Mucosa of descending colon (tissue), 3 donors: Measurements from ENCODE around the gene GPR15LG. TPM values are rescaled to one million over a fixed set of nuclear protein-coding genes. Genes with fewer than 3 reads are reported as not detected.

Experiments used
- ATAC-seq: fragments of 200-7000 bp; cut with Tn5 transposase; one replicate; pipeline ENCODE4 v1.9.1; 2020; ENCODE audit warnings: mild to moderate bottlenecking, moderate library complexity
- DNase-seq, 3 donors: peaks; one replicate each; pipeline ENCODE4 v3.0.0-alpha.2; 2020
- H3K36me3 ChIP-seq: fragments of 200-600 bp; one replicate; pipeline ENCODE4 v1.8.0; 2021; ENCODE audit warnings: low read depth, mild to moderate bottlenecking
- H3K4me1 ChIP-seq: fragments of 200-600 bp; one replicate; pipeline ENCODE4 v1.8.0; 2021; ENCODE audit warnings: low read depth, mild to moderate bottlenecking
- H3K4me3 ChIP-seq: fragments of 200-600 bp; one replicate; pipeline ENCODE4 v1.8.0; 2021; ENCODE audit warnings: mild to moderate bottlenecking
- H3K9me3 ChIP-seq: fragments of 200-600 bp; one replicate; pipeline ENCODE4 v1.8.0; 2021; ENCODE audit warnings: mild to moderate bottlenecking
- CTCF ChIP-seq: fragments of 200-600 bp; IDR thresholded peaks from one replicate; pipeline ENCODE4 v1.8.0; 2022; ENCODE audit warnings: antibody characterized with exemption, mild to moderate bottlenecking
- intact Hi-C, 2 donors: fragments of 100-400 bp; cut with DNase I in 1 of 2; cut with micrococcal nuclease in 1 of 2; formaldehyde crosslinking; loops; one replicate each; pipeline versions ENCODE4 v1.11.0 to v1.11.1; 2022; cut with DNase I, micrococcal nuclease
- total RNA-seq, 3 donors: library from RNA; stranded (reverse); fragmentation: NEBNext Ultra II Directional in 2 of 3; extraction: Animal tissue kit (Norgen Biotek cat#: 25700) in 2 of 3; gene quantifications; one replicate each; pipeline versions ENCODE4 v1.2.1 to v1.2.4, GENCODE V29; 2021 to 2023
- donor health status: DM: no; HTN: no; CAD: no; lungs with moderate emphysema.
- donor health status: DM: no; HTN: no; CAD: no.
- donor health status: DM: no; HTN: yes; CAD: no.

Gene GPR15LG
- total RNA-seq, 3 donors from 2014 or later = 231 to 725 (median 467) TPM

- no peaks in the 10 kb centered on the region for H3K9me3 ChIP-seq
- DNase-seq (no peak), ATAC-seq (no peak)
- intact Hi-C loops = loop anchor here in 1 of 2 donors (10.0 kb wide), 1 partner anchor 46 kb away; no protein-coding TSS in a partner anchor
- no peaks in the 10 kb centered on the region for H3K36me3 ChIP-seq
- no peak overlapping the region for H3K4me3 ChIP-seq
- TF ChIP-seq CTCF = no peak
- H3K4me1 ChIP-seq = no peaks in the 10 kb centered on the region
These were observed 15.1 kb upstream of the GPR15LG start for GRCh38 chr10:84158550-84158949.

GRCh38 chr10:84159076-84159685 is 14.4 kb upstream of the GPR15LG start:
- no peak for DNase-seq
- no peaks in the 10 kb centered on the region for H3K36me3 ChIP-seq
- no peak for TF ChIP-seq CTCF
- intact Hi-C loops = loop anchor here in 1 of 2 donors (10.0 kb wide), 1 partner anchor 46 kb away; no protein-coding TSS in a partner anchor
- peaks cover under 1% of the 10 kb centered on the region for H3K4me1 ChIP-seq
- H3K9me3 ChIP-seq = no peaks in the 10 kb centered on the region
- no peak overlapping the region for H3K4me3 ChIP-seq
- ATAC-seq = peak; percentile 89

- Histone ChIP-seq H3K36me3 (no peaks in the 10 kb centered on the region), H3K9me3 (no peaks in the 10 kb centered on the region), H3K4me1 (peaks cover 4% of the 10 kb centered on the region), H3K4me3 (no peak overlapping the region)
- DNase-seq = peak in 1 of 3 donors; percentile 66
- ATAC-seq = no peak
- intact Hi-C loops = no loop called here
- no peak for TF ChIP-seq CTCF
These were observed 12.8 kb upstream of the GPR15LG start for GRCh38 chr10:84160663-84161362.

GRCh38 chr10:84163996-84164395 is 9.6 kb upstream of the GPR15LG start:
- H3K4me3 ChIP-seq = no peak overlapping the region
- TF ChIP-seq CTCF = no peak
- intact Hi-C loops = no loop called here
- H3K36me3 ChIP-seq = no peaks in the 10 kb centered on the region
- no peak for DNase-seq
- peak; percentile 69 for ATAC-seq
- peaks cover 4% of the 10 kb centered on the region for H3K4me1 ChIP-seq
- H3K9me3 ChIP-seq = no peaks in the 10 kb centered on the region

GRCh38 chr10:84164442-84164841 is 9.2 kb upstream of the GPR15LG start:
- intact Hi-C loops = no loop called here
- TF ChIP-seq CTCF = no peak
- no peak for ATAC-seq

More at GRCh38 chr10:84164442-84164841, 9.2 kb upstream of the GPR15LG start:
- Histone ChIP-seq H3K36me3 (no peaks in the 10 kb centered on the region), H3K4me3 (no peak overlapping the region), H3K4me1 (peaks cover 4% of the 10 kb centered on the region), H3K9me3 (no peaks in the 10 kb centered on the region)
- DNase-seq = no peak
